ENCODE data around the gene PEX14. TPM values are rescaled to one million over a fixed set of nuclear protein-coding genes. Genes with fewer than 3 reads are reported as not detected.

PEX14 gene
- total and polyA plus RNA-seq, 2 donors (not counting 3 experiments of a cell fraction or from before 2014, with no cell fraction given), result 19.5 to 26.5 TPM

GRCh38 chr1:10629816-10630571, 155.2 kb downstream of the PEX14 start:
- Histone ChIP-seq H3K79me2 (ENCODE audit: control insufficient read depth, insufficient read depth, low read length) (no peaks in the 10 kb centered on the region), H3K9me1 (replicated peaks; ENCODE audit: control insufficient read depth, extremely low read depth, insufficient read depth, low read length) (no peaks in the 10 kb centered on the region), H3K9me3 (replicated peaks; ENCODE audit: control insufficient read depth, insufficient read depth, low read length) (no peaks in the 10 kb centered on the region), H3K4me2 (ENCODE audit: insufficient read depth, low read length) (no peak overlapping the region), H3K4me1 (ENCODE audit: control insufficient read depth, extremely low read depth, insufficient read depth, low read length) (no peaks in the 10 kb centered on the region), H3K27me3 (ENCODE audit: control insufficient read depth in 2 of 2, insufficient read depth in 2 of 2, low read length in 2 of 2) (no peaks in the 10 kb centered on the region), H3K4me3 (replicated peaks in 1 of 3; ENCODE audit: insufficient read depth in 1 of 3, low read depth in 1 of 3, low read length in 3 of 3) (no peak overlapping the region), H3K27ac (ENCODE audit: insufficient read depth, low read depth, low read length) (no peak overlapping the region), H2AFZ (ENCODE audit: low read depth, low read length) (no peak overlapping the region), H4K20me1 (replicated peaks; ENCODE audit: control insufficient read depth, extremely low read depth, insufficient read depth, low read length) (no peaks in the 10 kb centered on the region), H3K36me3 (ENCODE audit: control insufficient read depth in 2 of 2, extremely low read depth in 1 of 2, insufficient read depth in 2 of 2, low read length in 2 of 2) (peaks cover 0 to 6% of the 10 kb centered on the region in 2 experiments), H3K9ac (replicated peaks; ENCODE audit: extremely low read depth, insufficient read depth, low read length) (no peak overlapping the region)
- FAIRE-seq, result no peak
- intact Hi-C loops (cut with micrococcal nuclease) (loop anchor here (10.0 kb wide), 1 partner anchor 235 kb away; no protein-coding TSS in a partner anchor), dilution Hi-C loops (cut with MboI; ENCODE audit: extremely low pct_ligation_motif_present, low sequenced_read_pairs) (no loop called here)
- POLR2A ChIA-PET, result no interaction called here
- TF ChIP-seq MYC (IDR thresholded peaks at IDR 0.05; ENCODE audit: low read depth, low read length) (no peak), EZH2 (IDR thresholded peaks at IDR 0.05; ENCODE audit: borderline replicate concordance, low read depth, low read length, severe bottlenecking) (no peak), JUN (IDR thresholded peaks at IDR 0.05; ENCODE audit: borderline replicate concordance, insufficient read depth, insufficient read length, low read depth) (no peak), MAX (IDR thresholded peaks at IDR 0.05; ENCODE audit: insufficient read depth, insufficient read length) (no peak), GATA2 (IDR thresholded peaks at IDR 0.05; ENCODE audit: insufficient read depth, insufficient read length, low read depth, low read length) (no peak)
- no TSS peak for BruUV-seq (replicated peaks)
- DNase-seq (ENCODE audit: low read depth, low spot score), result no peak
- CTCF ChIA-PET, result interaction anchor here (1.0 to 1.6 kb wide), 2 partner anchors 10 to 123 kb away, joined by 4 to 5 read pairs; no protein-coding TSS in a partner anchor

GRCh38 chr1:10630661-10631120, 155.9 kb downstream of the PEX14 start:
- Histone ChIP-seq H3K36me3 (ENCODE audit: control insufficient read depth in 2 of 2, extremely low read depth in 1 of 2, insufficient read depth in 2 of 2, low read length in 2 of 2) (peaks cover 0 to 6% of the 10 kb centered on the region in 2 experiments), H3K27ac (ENCODE audit: insufficient read depth, low read depth, low read length) (no peak overlapping the region), H4K20me1 (replicated peaks; ENCODE audit: control insufficient read depth, extremely low read depth, insufficient read depth, low read length) (no peaks in the 10 kb centered on the region), H3K4me1 (ENCODE audit: control insufficient read depth, extremely low read depth, insufficient read depth, low read length) (no peaks in the 10 kb centered on the region), H3K79me2 (ENCODE audit: control insufficient read depth, insufficient read depth, low read length) (no peaks in the 10 kb centered on the region), H3K27me3 (ENCODE audit: control insufficient read depth in 2 of 2, insufficient read depth in 2 of 2, low read length in 2 of 2) (no peaks in the 10 kb centered on the region), H3K9me3 (replicated peaks; ENCODE audit: control insufficient read depth, insufficient read depth, low read length) (no peaks in the 10 kb centered on the region), H3K9me1 (replicated peaks; ENCODE audit: control insufficient read depth, extremely low read depth, insufficient read depth, low read length) (no peaks in the 10 kb centered on the region), H3K4me3 (replicated peaks in 1 of 3; ENCODE audit: insufficient read depth in 1 of 3, low read depth in 1 of 3, low read length in 3 of 3) (no peak overlapping the region), H2AFZ (ENCODE audit: low read depth, low read length) (no peak overlapping the region), H3K9ac (replicated peaks; ENCODE audit: extremely low read depth, insufficient read depth, low read length) (no peak overlapping the region), H3K4me2 (ENCODE audit: insufficient read depth, low read length) (no peak overlapping the region)
- DNase-seq (ENCODE audit: low read depth, low spot score) (no peak), FAIRE-seq (no peak)
- no TSS peak for BruUV-seq (replicated peaks)
- intact Hi-C loops (cut with micrococcal nuclease) (loop anchor here (10.0 kb wide), 1 partner anchor 234 kb away; no protein-coding TSS in a partner anchor), dilution Hi-C loops (cut with MboI; ENCODE audit: extremely low pct_ligation_motif_present, low sequenced_read_pairs) (no loop called here)
- TF ChIP-seq JUN (IDR thresholded peaks at IDR 0.05; ENCODE audit: borderline replicate concordance, insufficient read depth, insufficient read length, low read depth) (no peak), FOS (IDR thresholded peaks at IDR 0.05; ENCODE audit: borderline replicate concordance, insufficient read depth, low read length) (no peak), MAX (IDR thresholded peaks at IDR 0.05; ENCODE audit: insufficient read depth, insufficient read length) (no peak), CTCF (IDR thresholded peaks at IDR 0.05; ENCODE audit: extremely low read depth in 1 of 2, insufficient read depth in 1 of 2, low read depth in 1 of 2, low read length in 2 of 2) (no peak), EZH2 (IDR thresholded peaks at IDR 0.05; ENCODE audit: borderline replicate concordance, low read depth, low read length, severe bottlenecking) (no peak), MYC (IDR thresholded peaks at IDR 0.05; ENCODE audit: low read depth, low read length) (no peak), GATA2 (IDR thresholded peaks at IDR 0.05; ENCODE audit: insufficient read depth, insufficient read length, low read depth, low read length) (no peak), POLR2AphosphoS5 (IDR thresholded peaks at IDR 0.05; ENCODE audit: insufficient read depth, low read depth, low read length) (no peak), POLR2A (IDR thresholded peaks at IDR 0.05; ENCODE audit: low read depth, low read length) (no peak)
- CTCF ChIA-PET, result interaction anchor here (1.0 to 1.6 kb wide), 2 partner anchors 9 to 123 kb away, joined by 4 to 5 read pairs; no protein-coding TSS in a partner anchor
- POLR2A ChIA-PET, result no interaction called here

All from endothelial cell of umbilical vein (primary cell).